ENCODE data around the gene ZNF670. TPM values are rescaled to one million over a fixed set of nuclear protein-coding genes. Genes with fewer than 3 reads are reported as not detected.
A peak's percentile ranks its signal among the peaks of the same experiment; 100 is the strongest.
"Not testable (repeated sequence)": the region's sequence is repeated elsewhere in the genome, so short reads cannot be mapped to it uniquely, and the experiment has no call there.

ZNF670 gene
- under 1 TPM; 0.35 to 0.95 (median 0.45) TPM for total RNA-seq
- total RNA-seq (2013): 2.7 TPM

DNA sequence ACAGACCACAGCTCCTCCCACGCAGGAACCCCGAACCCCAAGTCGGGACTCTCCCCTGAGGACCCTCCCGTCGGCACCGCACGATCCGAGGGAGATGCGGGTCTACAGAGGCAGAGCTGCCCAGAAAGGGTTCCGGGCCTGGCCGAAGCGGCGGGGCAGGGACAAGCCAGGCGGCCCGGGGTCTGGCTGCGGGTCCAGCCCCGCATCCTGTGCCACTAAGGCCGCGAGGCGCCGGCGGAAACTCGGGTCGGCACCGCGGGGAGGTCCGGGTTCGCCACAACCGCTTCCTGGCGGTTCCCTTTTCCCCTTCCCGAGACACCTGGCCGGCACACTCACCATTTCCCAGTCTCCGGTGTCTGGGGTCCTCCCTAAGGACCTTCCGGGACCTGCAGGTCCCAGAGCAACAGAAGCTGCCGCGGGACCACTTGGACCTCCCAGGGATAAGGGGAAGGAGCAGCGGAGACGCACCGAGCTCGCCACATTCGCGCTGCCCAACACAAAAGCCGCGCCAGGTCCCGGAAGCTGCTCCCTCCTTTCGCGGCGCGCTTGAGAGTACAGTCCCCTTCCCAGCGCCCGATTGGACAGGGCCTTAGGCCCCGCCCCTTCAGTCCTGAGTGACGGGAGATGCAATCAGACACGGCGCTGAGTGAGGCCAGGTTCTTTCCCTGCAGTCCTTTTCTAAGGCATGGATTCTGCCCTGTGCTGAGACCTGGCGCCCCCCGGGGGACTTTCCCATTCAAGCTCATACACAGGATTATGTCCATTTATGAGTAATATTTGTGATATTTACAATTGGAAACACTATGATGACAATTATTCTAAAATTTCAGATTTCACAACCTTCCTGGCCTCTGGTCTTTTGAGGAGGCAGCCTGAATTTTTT is at the start of gene ZNF670:
ZNF670 (minus strand) TSS at position 554 of the 883 bp plus-strand sequence; CDS start at position 339, 215 bp downstream.
- ATAC-seq (peak; percentile 94 to 97 (median 97)), DNase-seq (peak; percentile 73 to 90)
- no peaks in the 10 kb centered on the region for H3K36me3 Mint-ChIP-seq
- WGBS (ENCODE audit: insufficient coverage): under 1% methylated on average over 56 of the region's 57 CpGs
- H3K27ac Mint-ChIP-seq: peak within 1 kb of the TSS; percentile 68 to 80
- H3K9me3 ChIP-seq (ENCODE audit: control insufficient read depth, insufficient read depth, low read length): no peaks in the 10 kb centered on the region
- peaks cover 33 to 38% of the 10 kb centered on the region in 2 donors for H3K4me1 Mint-ChIP-seq
- peak within 1 kb of the TSS; percentile 91 for H3K4me3 Mint-ChIP-seq
- intact Hi-C loops (cut with micrococcal nuclease): loop anchor here (2.0 to 5.0 kb wide), 2 partner anchors 26 to 146 kb away; partner anchors contain the start of genes AHCTF1 and ZNF669
- no peaks in the 10 kb centered on the region for H3K36me3 ChIP-seq (ENCODE audit: control insufficient read depth, insufficient read depth, low read length)
- no peaks in the 10 kb centered on the region for H3K27me3 ChIP-seq (ENCODE audit: control insufficient read depth, insufficient read depth, low read length)
- TF ChIP-seq, protein P1, sequence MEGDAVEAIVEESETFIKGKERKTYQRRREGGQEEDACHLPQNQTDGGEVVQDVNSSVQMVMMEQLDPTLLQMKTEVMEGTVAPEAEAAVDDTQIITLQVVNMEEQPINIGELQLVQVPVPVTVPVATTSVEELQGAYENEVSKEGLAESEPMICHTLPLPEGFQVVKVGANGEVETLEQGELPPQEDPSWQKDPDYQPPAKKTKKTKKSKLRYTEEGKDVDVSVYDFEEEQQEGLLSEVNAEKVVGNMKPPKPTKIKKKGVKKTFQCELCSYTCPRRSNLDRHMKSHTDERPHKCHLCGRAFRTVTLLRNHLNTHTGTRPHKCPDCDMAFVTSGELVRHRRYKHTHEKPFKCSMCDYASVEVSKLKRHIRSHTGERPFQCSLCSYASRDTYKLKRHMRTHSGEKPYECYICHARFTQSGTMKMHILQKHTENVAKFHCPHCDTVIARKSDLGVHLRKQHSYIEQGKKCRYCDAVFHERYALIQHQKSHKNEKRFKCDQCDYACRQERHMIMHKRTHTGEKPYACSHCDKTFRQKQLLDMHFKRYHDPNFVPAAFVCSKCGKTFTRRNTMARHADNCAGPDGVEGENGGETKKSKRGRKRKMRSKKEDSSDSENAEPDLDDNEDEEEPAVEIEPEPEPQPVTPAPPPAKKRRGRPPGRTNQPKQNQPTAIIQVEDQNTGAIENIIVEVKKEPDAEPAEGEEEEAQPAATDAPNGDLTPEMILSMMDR (IDR thresholded peaks at IDR 0.05): peak; percentile 40
- H3K27me3 Mint-ChIP-seq (ENCODE audit: low read depth in 2 of 2): peaks cover 4 to 8% of the 10 kb centered on the region in 2 donors
- peak within 1 kb of the TSS; percentile 22 for H3K27ac ChIP-seq (ENCODE audit: low read length)
- no peaks in the 10 kb centered on the region for H3K9me3 Mint-ChIP-seq
- H3K4me3 ChIP-seq (ENCODE audit: low read length): peak within 1 kb of the TSS; percentile 82
- peaks cover 19% of the 10 kb centered on the region for H3K4me1 ChIP-seq (ENCODE audit: control insufficient read depth, insufficient read depth, low read length)

DNA sequence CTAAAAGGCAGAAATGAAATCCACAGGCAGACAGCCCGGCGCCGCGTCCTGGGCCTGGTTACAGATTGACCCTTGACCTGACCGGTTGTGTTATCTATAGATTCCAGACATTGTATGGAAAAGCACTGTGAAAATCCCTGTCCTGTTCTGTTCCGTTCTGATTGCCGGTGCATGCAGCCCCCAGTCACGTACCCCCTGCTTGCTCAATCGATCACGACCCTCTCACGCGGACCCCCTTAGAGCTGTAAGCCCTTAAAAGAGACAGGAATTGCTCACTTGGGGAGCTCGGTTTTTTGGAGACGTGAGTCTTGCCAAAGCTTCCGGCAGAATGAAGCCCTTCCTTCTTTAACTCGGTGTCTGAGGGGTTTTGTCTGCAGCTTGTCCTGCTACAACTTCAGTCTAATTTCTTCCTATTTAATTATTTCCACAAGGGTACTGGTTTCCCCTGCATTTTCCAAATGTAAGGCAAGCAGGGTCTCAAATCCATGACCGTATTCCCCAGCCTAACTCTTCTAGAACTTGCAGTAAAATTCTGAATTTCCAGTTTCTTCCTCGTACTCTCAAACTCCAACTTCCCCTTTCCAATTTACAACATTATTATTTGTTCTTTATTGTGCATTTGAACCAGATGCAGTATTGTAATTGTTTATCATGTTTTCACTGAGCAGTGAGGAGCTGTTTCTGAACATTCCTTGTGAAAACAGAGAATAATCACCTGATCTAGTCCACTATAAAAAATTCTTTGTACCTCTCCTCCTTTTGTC is 49.1 kb upstream of the ZNF670 start:
- not testable (repeated sequence) for ATAC-seq; H3K27me3 ChIP-seq (ENCODE audit: control insufficient read depth, insufficient read depth, low read length); H3K27ac ChIP-seq (ENCODE audit: low read length); H3K4me3 ChIP-seq (ENCODE audit: low read length); DNase-seq; H3K4me1 Mint-ChIP-seq; H3K36me3 Mint-ChIP-seq; H3K27me3 Mint-ChIP-seq (ENCODE audit: low read depth in 2 of 2); H3K36me3 ChIP-seq (ENCODE audit: control insufficient read depth, insufficient read depth, low read length); H3K4me1 ChIP-seq (ENCODE audit: control insufficient read depth, insufficient read depth, low read length); H3K9me3 Mint-ChIP-seq
- peak overlapping the region; percentile 80 for H3K4me3 Mint-ChIP-seq
- intact Hi-C loops (cut with micrococcal nuclease): loop anchor here (2.0 kb wide), 1 partner anchor 41 kb away; no protein-coding TSS in a partner anchor
- peaks cover 15% of the 10 kb centered on the region for H3K9me3 ChIP-seq (ENCODE audit: control insufficient read depth, insufficient read depth, low read length)
- H3K27ac Mint-ChIP-seq: peak overlapping the region; percentile 65 to 77
- 30% methylated on average over 12 of the region's 18 CpGs for WGBS (ENCODE audit: insufficient coverage)

DNA sequence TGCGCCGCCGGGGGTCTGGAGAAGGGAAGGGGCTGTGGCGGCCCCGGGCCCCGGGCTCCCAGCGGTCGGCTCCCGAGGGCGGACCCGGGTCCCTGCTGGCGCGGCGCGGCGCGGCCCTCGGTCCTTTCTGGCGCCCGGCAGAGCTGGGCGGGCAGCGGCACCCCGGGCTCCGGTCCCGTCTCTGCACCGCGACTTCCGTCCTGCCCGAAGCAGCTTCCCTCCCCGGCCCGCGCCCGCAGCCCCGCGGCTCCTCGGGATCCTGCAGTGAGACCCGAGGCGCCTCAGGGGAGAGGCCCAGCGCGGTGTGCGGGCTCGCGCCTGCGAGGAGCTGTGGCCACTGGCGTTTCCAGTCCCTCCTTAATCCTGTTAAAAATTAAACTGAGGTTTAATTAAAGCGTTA is 48.0 kb upstream of the ZNF670 start:
- H3K27me3 ChIP-seq (ENCODE audit: control insufficient read depth, insufficient read depth, low read length); H3K36me3 ChIP-seq (ENCODE audit: control insufficient read depth, insufficient read depth, low read length); DNase-seq; H3K9me3 Mint-ChIP-seq; H3K27ac Mint-ChIP-seq; H3K27ac ChIP-seq (ENCODE audit: low read length); H3K4me3 Mint-ChIP-seq; intact Hi-C loops (cut with micrococcal nuclease); H3K36me3 Mint-ChIP-seq; H3K4me3 ChIP-seq (ENCODE audit: low read length); H3K4me1 Mint-ChIP-seq; H3K4me1 ChIP-seq (ENCODE audit: control insufficient read depth, insufficient read depth, low read length); H3K9me3 ChIP-seq (ENCODE audit: control insufficient read depth, insufficient read depth, low read length); H3K27me3 Mint-ChIP-seq (ENCODE audit: low read depth in 2 of 2): not testable (repeated sequence)
- peak; percentile 52 to 70 (median 58) for ATAC-seq
- no CpG with 5 or more reads among the region's 46 CpGs for WGBS (ENCODE audit: insufficient coverage)

DNA sequence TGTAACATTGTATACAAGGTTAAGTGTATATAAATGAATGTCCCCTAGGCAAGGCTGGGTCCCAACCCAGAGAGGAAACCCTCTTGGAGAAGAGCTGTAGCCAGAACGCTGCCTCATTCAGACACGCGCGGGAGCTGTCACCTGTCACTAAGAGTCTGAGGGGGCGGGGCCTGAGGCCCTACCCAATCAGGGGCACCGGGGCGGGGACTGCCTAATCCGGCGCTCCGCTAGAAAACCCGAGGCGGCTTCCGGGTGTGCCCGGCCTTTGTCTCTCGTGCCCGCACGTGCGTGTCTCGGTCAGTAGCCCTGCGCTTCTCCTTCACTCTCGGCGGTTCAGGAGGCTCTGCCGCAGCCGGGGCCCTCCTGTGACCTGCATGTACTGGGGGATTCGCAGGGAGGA is 47.6 kb upstream of the ZNF670 start:
- intact Hi-C loops (cut with micrococcal nuclease): not testable (repeated sequence)

More for the DNA sequence above, 47.6 kb upstream of the ZNF670 start:
- H3K27ac ChIP-seq (ENCODE audit: low read length); H3K27ac Mint-ChIP-seq; H3K4me3 ChIP-seq (ENCODE audit: low read length); H3K4me3 Mint-ChIP-seq; DNase-seq; H3K4me1 Mint-ChIP-seq; H3K4me1 ChIP-seq (ENCODE audit: control insufficient read depth, insufficient read depth, low read length); H3K27me3 Mint-ChIP-seq (ENCODE audit: low read depth in 2 of 2); H3K9me3 ChIP-seq (ENCODE audit: control insufficient read depth, insufficient read depth, low read length); H3K27me3 ChIP-seq (ENCODE audit: control insufficient read depth, insufficient read depth, low read length); H3K36me3 ChIP-seq (ENCODE audit: control insufficient read depth, insufficient read depth, low read length); H3K36me3 Mint-ChIP-seq; H3K9me3 Mint-ChIP-seq: not testable (repeated sequence)
- WGBS (ENCODE audit: insufficient coverage): no CpG with 5 or more reads among the region's 25 CpGs
- peak; percentile 99 to 100 (median 99) for ATAC-seq
